HG03280 (cell line): ENCODE measurements around the gene STX18.
"Not testable (repeated sequence)": the region's sequence is repeated elsewhere in the genome, so short reads cannot be mapped to it uniquely, and the experiment has no call there.

Experiments
- ATAC-seq: cut with Tn5 transposase; IDR thresholded peaks from one replicate; pipeline ENCODE4 v1.9.1; 2021; ENCODE audit warnings: mild to moderate bottlenecking, moderate library complexity; ENCODE audit not compliant: unreplicated experiment

STX18 gene

DNA sequence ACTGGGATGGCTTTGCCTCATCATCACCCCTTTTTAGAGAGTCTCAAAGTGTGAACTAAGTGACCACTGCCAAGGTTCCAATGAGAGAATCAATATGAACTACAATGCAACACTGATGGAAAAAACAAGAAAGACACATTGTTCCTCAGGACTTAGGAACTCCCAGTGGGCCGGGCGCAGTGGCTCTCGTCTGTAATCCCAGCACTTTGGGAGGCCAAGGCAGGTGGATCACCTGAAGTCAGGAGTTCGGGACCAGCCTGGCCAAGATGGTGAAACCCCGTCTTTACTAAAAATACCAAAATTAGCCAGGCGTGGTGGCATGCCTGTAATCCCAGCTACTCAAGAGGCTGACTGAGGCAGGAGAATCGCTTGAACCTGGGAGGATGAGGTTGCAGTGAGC lies 119.7 kb downstream of the STX18 start:
- not testable (repeated sequence) for ATAC-seq

DNA sequence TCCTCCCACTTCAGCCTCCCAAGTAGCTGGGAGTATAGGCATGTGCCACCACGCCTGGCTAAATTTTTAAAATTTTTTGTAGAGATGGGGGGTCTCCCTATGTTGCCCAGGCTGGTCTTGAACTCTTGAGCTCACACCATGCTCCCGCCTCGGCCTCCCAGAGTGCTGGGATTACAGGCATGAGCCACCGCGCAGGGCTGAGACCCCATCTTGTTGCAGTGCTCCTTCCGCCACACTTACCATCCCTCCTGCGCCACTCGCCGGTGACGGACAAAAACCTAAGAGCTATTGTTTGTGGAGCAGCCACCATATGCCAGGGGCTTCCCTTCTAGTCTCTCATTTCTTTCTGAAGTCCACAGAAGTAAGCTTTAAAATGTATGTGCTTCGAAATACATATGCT lies 120.5 kb downstream of the STX18 start:
- ATAC-seq: no peak

- ATAC-seq: no peak
Measured at GRCh38 chr4:4420421-4420820, 121.4 kb downstream of the STX18 start.

- ATAC-seq: no peak
Measured at GRCh38 chr4:4419896-4420295, 122.0 kb downstream of the STX18 start.

DNA sequence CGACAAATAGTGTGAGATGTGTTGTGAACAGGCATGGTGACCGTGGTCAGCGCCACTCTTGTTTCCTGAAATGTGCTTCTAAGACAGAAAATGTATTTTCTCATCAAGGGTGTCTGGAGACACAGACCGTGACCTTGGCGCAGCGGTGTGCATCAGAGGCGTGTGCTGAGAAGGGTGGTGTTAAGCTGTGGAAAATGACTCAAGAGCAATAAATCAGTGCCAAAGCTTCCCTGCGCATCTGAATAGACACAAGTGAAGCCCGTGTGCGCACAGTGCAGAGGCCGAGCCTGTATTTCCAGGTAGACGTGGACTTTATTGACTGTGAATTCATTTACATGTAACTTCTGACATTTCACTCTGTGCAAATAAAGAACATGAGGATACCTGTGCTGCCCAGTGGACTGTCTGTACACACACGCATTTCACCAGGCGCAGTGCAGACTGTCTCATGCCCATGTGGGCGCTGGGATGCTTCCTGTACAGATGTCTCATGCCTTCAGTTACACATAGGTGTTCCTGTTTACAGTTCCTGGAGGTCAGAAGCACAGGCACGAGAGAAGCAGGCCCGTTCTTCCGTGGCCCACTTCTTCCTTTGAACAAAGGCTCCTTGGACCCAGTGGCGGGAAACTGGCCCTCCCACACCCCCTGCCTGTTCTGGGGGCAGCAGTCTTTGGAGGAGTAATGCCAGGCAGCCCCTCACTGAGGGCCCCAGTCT lies 123.0 kb downstream of the STX18 start:
- no peak for ATAC-seq

DNA sequence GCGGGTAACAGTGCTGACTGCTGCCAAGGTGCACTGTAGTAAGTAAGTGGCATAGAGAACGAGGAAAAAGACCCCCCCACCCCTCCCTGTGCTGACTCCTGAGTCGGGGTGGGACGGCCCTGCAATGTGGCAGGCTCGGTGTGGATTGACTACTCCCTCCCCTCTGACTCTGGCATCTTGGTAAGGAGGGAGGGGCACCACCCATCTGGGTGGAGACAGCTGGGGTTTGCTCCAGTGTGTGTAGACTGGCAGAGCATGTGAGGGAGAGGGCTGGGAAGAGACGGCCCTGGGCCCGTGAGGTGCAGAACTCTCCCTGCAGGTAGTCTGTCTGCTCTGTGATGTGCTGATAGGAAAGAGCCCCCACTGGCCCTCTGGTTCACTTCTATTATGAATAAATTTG lies 124.0 kb downstream of the STX18 start:
- no peak for ATAC-seq

- no peak for ATAC-seq
Measured at GRCh38 chr4:4416981-4417380, 124.9 kb downstream of the STX18 start.

DNA sequence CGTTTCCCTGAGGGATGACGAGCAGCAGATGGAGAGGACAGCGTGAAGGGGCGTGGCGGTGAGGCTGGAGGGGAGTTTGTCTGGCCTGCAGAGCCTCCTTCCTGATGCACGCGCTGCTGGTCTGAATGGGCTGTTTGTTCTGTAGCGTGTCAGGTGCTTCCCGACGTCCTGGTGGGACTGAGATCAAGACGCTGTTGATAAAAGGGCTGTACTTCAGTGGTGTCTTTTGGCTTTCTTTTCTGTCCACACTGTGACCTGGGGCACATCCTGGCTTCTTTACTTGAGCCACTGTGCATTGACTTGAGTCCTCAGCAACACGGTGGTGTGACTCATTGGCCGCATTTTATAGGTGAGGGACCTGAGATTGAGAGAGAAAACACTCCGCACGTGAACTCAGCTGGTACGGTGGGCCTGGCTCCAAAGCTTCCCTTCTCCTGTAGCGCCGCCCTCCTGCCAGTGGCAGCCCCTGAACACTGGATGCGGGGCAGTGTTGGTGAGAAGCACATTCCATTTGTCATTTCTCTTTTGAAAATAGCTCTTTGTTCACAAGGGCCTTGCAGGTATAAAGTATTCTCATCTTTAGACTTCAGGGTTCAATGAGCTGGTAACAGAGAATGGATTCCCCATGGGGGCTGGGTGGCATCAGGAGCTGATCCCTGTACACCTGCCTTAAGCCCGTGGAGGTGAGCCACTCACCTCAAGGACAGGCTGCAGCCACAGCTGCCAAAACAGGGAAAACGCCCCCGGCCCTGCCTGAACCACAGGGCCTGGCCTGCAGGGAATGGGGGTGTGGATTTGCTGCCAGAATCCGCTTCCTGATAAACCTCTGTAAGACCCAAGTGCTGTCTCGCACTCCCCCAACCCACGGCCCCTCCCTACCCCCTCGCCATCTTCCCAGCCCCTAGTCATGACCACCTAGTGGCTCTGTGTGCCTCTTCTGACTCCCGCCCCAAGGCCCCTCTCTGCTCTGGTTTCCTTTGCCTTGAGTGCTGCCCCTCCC lies 125.7 kb downstream of the STX18 start:
- ATAC-seq: no peak

DNA sequence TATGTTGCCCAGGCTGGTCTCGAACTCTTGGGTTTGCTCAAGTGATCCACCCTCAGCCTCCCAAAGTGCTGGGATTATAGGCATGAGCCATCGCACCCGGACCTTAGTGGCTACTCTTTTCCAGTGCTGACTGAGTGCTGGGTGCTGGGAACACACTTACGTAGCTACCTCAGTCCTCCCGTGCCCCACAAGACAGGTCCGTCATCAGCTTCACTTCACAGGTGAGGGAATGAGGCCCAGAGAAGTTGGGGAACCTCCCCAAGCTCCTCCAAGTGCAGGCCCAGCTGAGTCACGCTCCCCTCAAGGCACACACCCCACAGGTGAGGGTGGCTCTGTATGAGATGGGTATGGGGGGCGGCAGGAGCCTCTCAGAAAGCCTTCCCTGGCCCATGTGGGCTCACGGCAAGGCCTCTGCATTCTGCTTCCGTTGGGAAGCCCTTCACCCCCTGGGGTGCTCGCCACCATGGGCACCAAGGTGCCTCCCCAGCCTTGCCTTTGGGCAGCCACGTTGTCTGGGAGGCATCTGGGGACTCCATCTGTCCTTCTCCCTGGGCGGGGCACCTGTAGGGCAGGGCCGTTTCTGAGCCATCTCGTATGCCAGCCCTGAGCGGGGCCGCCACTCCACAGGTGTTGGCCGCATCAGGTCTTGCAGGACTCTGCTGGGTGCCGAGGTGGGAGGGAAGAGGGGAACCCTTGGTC lies 126.6 kb downstream of the STX18 start:
- ATAC-seq: no peak

DNA sequence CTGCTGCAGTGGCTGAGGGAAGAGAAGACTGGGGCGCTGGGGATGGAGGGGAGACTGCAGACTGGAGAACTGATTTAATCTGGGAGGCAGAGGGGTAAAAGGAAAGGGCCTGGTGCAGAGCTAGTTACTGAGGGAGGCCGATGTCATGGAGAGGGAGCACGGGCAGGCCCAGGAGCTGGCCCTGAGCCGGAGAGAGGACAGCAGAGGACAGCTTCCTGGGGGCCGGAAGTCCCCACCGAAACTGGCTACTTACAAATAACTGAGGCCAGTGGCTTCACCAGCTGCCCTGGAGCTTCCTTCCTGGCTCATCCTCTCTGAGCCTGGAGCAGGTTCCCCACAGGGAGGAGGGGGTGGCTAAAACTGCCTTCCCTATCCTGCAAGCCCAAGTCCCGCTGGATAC lies 128.0 kb downstream of the STX18 start:
- ATAC-seq: no peak

GRCh38 chr4:4413373-4413725 lies 128.5 kb downstream of the STX18 start:
- ATAC-seq: no peak

- ATAC-seq: no peak
Measured at GRCh38 chr4:4412641-4413372, 129.0 kb downstream of the STX18 start.

GRCh38 chr4:4411906-4412305 lies 129.9 kb downstream of the STX18 start:
- ATAC-seq: no peak

- ATAC-seq: no peak
Measured at GRCh38 chr4:4410271-4410670, 131.6 kb downstream of the STX18 start.

- ATAC-seq: no peak
Measured at GRCh38 chr4:4409416-4410115, 132.3 kb downstream of the STX18 start.

- ATAC-seq: no peak
Measured at GRCh38 chr4:4408576-4409335, 133.1 kb downstream of the STX18 start.

DNA sequence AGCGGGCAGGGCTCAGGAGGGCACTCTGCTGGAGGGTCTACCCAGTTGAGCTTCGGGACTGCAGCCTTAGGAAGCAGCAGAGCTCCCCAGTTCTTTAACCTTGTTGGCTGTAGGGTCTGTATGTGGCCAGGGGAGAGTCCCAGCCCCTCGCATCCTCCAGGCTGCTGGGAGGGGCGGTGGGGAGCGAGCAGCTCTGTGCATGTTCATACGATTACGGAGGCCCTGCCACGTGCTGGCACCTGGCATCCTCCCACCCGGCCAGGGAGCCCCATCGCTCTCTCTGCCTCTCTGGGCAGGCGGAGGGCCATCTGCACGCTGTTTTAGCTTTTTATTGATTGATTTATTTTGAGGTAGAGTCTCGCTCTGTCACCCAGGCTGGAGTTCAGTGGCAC lies 133.7 kb downstream of the STX18 start:
- ATAC-seq: no peak

GRCh38 chr4:4407299-4408131 lies 134.3 kb downstream of the STX18 start:
- no peak for ATAC-seq
